ACC112 (cell line): ENCODE results near the gene BEND4.

Experiments
- H2AFZ ChIP-seq: fragments of 200-600 bp; sonication (generic); one replicate; pipeline ENCODE4 v1.6.0; 2017; ENCODE audit warnings: antibody characterized with exemption, low read length; ENCODE audit not compliant: unreplicated experiment
- H3K27ac ChIP-seq: fragments of 200-600 bp; sonication (generic); 2 replicates; pipeline ENCODE4 v1.5.1; 2014; ENCODE audit warnings: low read depth, mild to moderate bottlenecking, antibody characterized with exemption, low read length, moderate library complexity
- H3K27me3 ChIP-seq: fragments of 200-600 bp; sonication (generic); 2 replicates; pipeline ENCODE4 v1.6.1; 2014; ENCODE audit warnings: mild to moderate bottlenecking, antibody characterized with exemption, low read length, moderate library complexity, mixed read lengths; ENCODE audit not compliant: insufficient read depth
- H3K36me3 ChIP-seq: fragments of 200-600 bp; sonication (generic); 2 replicates; pipeline ENCODE4 v1.6.1; 2016; ENCODE audit warnings: mild to moderate bottlenecking, antibody characterized with exemption, low read length, moderate library complexity, mixed read lengths; ENCODE audit not compliant: insufficient read depth
- H3K4me1 ChIP-seq: fragments of 200-600 bp; sonication (generic); one replicate; pipeline ENCODE4 v1.6.1; 2016; ENCODE audit warnings: low read length, mixed read lengths; ENCODE audit not compliant: insufficient read depth, unreplicated experiment, control insufficient read depth
- H3K4me3 ChIP-seq: fragments of 200-600 bp; sonication (generic); 2 replicates; pipeline ENCODE4 v1.5.1; 2014; ENCODE audit warnings: mild to moderate bottlenecking, low read depth, low read length
- H3K79me2 ChIP-seq: fragments of 200-600 bp; sonication (generic); one replicate; pipeline ENCODE4 v1.6.0; 2016; ENCODE audit warnings: low read length; ENCODE audit not compliant: control insufficient read depth, unreplicated experiment, insufficient read depth

BEND4 gene

GRCh38 chr4:42104521-42104920 is 47.9 kb downstream of the BEND4 start:
- H2AFZ ChIP-seq = no peak overlapping the region
- H3K27me3 ChIP-seq = peaks cover 14% of the 10 kb centered on the region
- no peak overlapping the region for H3K4me3 ChIP-seq
- peaks cover 3% of the 10 kb centered on the region for H3K4me1 ChIP-seq
- H3K79me2 ChIP-seq = no peaks in the 10 kb centered on the region
- H3K36me3 ChIP-seq = no peaks in the 10 kb centered on the region
- no peak overlapping the region for H3K27ac ChIP-seq

DNA sequence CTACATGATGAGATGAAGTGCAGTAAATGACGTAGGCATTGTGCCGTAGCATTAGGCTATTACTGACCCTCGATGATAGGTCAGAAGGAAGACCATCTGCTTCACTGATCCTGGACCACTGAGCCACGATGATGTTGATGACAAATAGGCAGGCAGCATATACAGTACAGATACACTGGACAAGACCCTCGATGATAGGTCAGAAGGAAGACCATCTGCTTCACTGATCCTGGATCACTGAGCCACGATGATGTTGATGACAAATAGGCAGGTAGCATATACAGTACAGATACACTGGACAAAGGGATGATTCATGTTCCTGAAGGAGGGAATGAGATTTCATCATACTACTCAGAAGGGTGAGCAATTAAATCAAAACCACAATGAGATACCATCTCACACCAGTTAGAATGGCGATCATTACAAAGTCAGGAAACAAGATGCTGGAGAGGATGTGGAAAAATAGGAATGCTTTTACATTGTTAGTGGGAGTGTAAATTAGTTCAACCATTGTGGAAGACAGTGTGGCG is 50.9 kb downstream of the BEND4 start:
- Histone ChIP-seq H3K79me2 (no peaks in the 10 kb centered on the region), H3K4me1 (peaks cover 3% of the 10 kb centered on the region), H2AFZ (no peak overlapping the region), H3K27ac (no peak overlapping the region), H3K27me3 (no peaks in the 10 kb centered on the region), H3K36me3 (no peaks in the 10 kb centered on the region), H3K4me3 (no peak overlapping the region)

DNA sequence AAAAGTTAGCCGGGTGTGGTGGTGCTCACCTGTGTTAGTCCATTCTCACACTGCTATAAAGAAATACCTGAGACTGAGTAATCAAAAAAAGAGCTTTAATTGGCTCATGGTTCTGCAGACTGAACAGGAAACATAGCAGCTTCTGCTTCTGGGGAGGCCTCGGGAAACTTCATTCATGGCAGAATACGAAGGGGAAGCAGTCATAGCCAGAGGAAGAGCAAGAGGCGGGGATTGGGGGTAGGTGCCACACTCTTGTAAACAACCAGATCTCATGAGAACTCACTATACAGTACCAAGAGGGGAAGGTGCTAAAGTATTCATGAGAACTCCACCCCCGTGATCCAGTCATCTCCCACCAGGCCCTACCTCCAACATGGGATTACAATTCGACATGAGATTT is 64.1 kb downstream of the BEND4 start:
- Histone ChIP-seq H3K36me3 (peaks cover 7% of the 10 kb centered on the region; the same call in 1 of the 2 replicates), H2AFZ (no peak overlapping the region), H3K4me3 (no peak overlapping the region), H3K27ac (no peak overlapping the region), H3K79me2 (no peaks in the 10 kb centered on the region), H3K27me3 (no peaks in the 10 kb centered on the region), H3K4me1 (no peaks in the 10 kb centered on the region)

DNA sequence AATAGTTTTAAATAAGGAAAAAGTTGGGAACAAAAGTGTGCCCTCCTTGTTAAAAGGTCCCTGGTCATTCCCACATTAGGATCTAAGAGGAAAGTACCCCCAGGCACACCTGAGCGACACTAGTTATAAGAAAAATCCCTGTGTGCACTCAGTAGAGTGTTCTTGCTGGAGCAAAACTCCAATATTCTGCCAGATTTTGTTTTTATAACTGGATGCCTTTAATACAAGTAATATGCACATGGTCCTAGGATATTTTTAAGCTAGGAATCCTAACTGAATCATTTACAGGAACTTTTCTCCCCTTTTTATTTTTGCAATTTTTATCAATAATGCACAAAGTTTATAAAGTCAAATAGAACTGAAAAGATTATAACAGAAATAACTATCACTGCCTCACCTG is 68.6 kb downstream of the BEND4 start:
- Histone ChIP-seq H2AFZ (no peak overlapping the region), H3K4me3 (peak overlapping the region; percentile 8), H3K27me3 (no peaks in the 10 kb centered on the region), H3K4me1 (peaks cover 4% of the 10 kb centered on the region), H3K27ac (no peak overlapping the region), H3K36me3 (peaks cover 10% of the 10 kb centered on the region), H3K79me2 (no peaks in the 10 kb centered on the region)

GRCh38 chr4:42080306-42080705 is 72.1 kb downstream of the BEND4 start:
- Histone ChIP-seq H3K36me3 (peaks cover 9% of the 10 kb centered on the region), H3K4me1 (peaks cover 4% of the 10 kb centered on the region), H3K4me3 (no peak overlapping the region), H3K27me3 (no peaks in the 10 kb centered on the region), H3K79me2 (no peaks in the 10 kb centered on the region), H2AFZ (no peak overlapping the region), H3K27ac (no peak overlapping the region)

- Histone ChIP-seq H3K79me2 (no peaks in the 10 kb centered on the region), H3K27me3 (no peaks in the 10 kb centered on the region), H2AFZ (no peak overlapping the region), H3K27ac (no peak overlapping the region), H3K4me3 (no peak overlapping the region), H3K4me1 (peaks cover 4% of the 10 kb centered on the region), H3K36me3 (peaks cover 9% of the 10 kb centered on the region)
Measured at GRCh38 chr4:42078184-42078801, 74.2 kb downstream of the BEND4 start.

DNA sequence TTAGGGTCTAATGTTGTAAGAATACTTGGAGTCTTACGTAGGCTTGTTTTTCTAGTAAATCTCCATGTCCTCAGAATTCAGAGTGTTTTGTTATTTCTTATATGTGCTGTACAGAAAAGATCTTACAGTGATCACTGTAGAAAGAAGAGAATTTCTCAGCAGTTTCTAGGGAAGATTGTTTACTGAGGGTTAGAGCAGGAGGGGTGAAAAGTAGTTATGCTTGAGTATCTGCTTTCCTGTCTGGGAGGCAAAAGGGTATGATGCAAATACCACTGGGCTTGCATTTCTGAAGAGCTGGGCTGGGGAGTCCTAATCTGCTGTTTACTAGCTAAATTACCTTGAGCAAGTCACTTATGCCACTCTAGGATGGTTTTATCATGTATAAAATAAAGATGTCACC is 78.2 kb downstream of the BEND4 start:
- H2AFZ ChIP-seq = no peak overlapping the region
- H3K4me1 ChIP-seq = no peaks in the 10 kb centered on the region
- H3K27me3 ChIP-seq = no peaks in the 10 kb centered on the region
- H3K36me3 ChIP-seq = peaks cover 7% of the 10 kb centered on the region; the same call in 1 of the 2 replicates
- no peak overlapping the region for H3K27ac ChIP-seq
- no peaks in the 10 kb centered on the region for H3K79me2 ChIP-seq
- no peak overlapping the region for H3K4me3 ChIP-seq

DNA sequence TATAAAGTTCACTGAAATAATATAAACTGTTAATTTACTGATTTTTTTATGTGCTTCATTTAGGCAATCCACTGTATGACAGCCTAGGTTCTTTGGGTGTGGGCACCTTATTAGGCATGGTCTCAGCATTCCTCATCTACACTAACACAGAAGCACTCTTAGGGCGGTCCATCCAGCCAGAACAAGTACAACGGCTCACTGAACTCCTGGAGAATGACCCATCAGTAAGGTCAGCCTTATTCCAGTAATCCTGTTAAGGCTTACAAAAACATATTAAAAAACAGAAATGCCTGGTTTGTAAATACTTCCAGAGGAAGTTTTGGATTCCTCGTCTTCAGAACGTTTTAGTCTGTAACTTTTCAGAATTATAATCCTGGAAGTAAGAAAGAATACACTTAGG is 82.0 kb downstream of the BEND4 start:
- no peak overlapping the region for H3K4me3 ChIP-seq
- H3K79me2 ChIP-seq = no peaks in the 10 kb centered on the region
- peaks cover 9% of the 10 kb centered on the region; the same call in 1 of the 2 replicates for H3K36me3 ChIP-seq
- H2AFZ ChIP-seq = no peak overlapping the region
- H3K27ac ChIP-seq = no peak overlapping the region
- no peaks in the 10 kb centered on the region for H3K4me1 ChIP-seq
- no peaks in the 10 kb centered on the region for H3K27me3 ChIP-seq

- no peaks in the 10 kb centered on the region for H3K27me3 ChIP-seq
- no peak overlapping the region for H2AFZ ChIP-seq
- no peak overlapping the region for H3K4me3 ChIP-seq
- no peaks in the 10 kb centered on the region for H3K79me2 ChIP-seq
- no peak overlapping the region for H3K27ac ChIP-seq
- no peaks in the 10 kb centered on the region for H3K4me1 ChIP-seq
- H3K36me3 ChIP-seq = peaks cover 8% of the 10 kb centered on the region
Measured at GRCh38 chr4:42067264-42067663, 85.2 kb downstream of the BEND4 start.

DNA sequence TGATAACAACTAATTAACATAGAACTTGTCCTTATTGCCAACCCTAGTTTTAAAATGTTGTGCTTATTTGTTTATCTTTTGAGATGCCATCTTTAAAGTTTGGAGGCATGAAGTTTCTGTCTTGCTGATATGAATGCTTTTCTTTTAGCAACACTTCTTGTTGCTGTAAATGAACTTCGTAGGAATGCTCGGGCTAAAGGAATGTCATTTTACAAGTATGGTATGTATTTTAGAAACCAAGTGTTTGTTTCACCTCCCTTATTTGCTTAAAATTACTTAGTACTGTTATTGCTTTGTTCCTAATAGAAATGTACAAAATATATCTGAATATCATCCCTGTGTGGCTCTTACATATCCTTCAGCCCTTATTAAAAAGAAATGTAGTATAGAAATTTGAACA is 86.1 kb downstream of the BEND4 start:
- Histone ChIP-seq H3K36me3 (peaks cover 8% of the 10 kb centered on the region), H3K27ac (no peak overlapping the region), H3K27me3 (no peaks in the 10 kb centered on the region), H3K4me3 (no peak overlapping the region), H3K79me2 (no peaks in the 10 kb centered on the region), H2AFZ (no peak overlapping the region), H3K4me1 (no peaks in the 10 kb centered on the region)
